Loucy (cell line): ENCODE data around the gene KCTD18.

Source experiments
- H2AFZ ChIP-seq: fragments of 200-600 bp; sonication (generic); 2 replicates; pipeline ENCODE4 v1.6.0; 2016; ENCODE audit warnings: antibody characterized with exemption, mild to moderate bottlenecking, low read length, moderate library complexity
- H3F3A ChIP-seq: fragments of 200-600 bp; 2 replicates; pipeline ENCODE4 v1.6.0; 2016; ENCODE audit warnings: antibody characterized with exemption, low read depth, mild to moderate bottlenecking
- H3K27me3 ChIP-seq: fragments of 200-600 bp; sonication (generic); 2 replicates; pipeline ENCODE4 v1.6.1; 2014; ENCODE audit warnings: low read length, mild to moderate bottlenecking; ENCODE audit not compliant: insufficient read depth, poor library complexity, severe bottlenecking
- H3K36me3 ChIP-seq: fragments of 200-600 bp; sonication (generic); 2 replicates; pipeline ENCODE4 v1.6.1; 2016; ENCODE audit warnings: low read length; ENCODE audit not compliant: insufficient read depth
- H3K4me1 ChIP-seq: fragments of 200-600 bp; sonication (generic); 2 replicates; pipeline ENCODE4 v1.5.1; 2014; ENCODE audit warnings: low read length, mild to moderate bottlenecking; ENCODE audit not compliant: insufficient read depth, poor library complexity, severe bottlenecking
- H3K4me2 ChIP-seq: fragments of 200-600 bp; sonication (generic); 2 replicates; pipeline ENCODE4 v1.6.0; 2014; ENCODE audit warnings: antibody characterized with exemption, low read length, low read depth, mild to moderate bottlenecking; ENCODE audit not compliant: poor library complexity, severe bottlenecking
- H3K4me3 ChIP-seq: fragments of 200-600 bp; sonication (generic); 2 replicates; pipeline ENCODE4 v1.5.1; 2014; ENCODE audit warnings: low read length, mild to moderate bottlenecking, mixed read lengths; ENCODE audit not compliant: poor library complexity, severe bottlenecking
- H3K79me2 ChIP-seq: fragments of 200-600 bp; sonication (generic); 2 replicates; pipeline ENCODE4 v1.6.1; 2014; ENCODE audit warnings: low read length; ENCODE audit not compliant: insufficient read depth
- H3K9ac ChIP-seq: fragments of 200-600 bp; sonication (generic); 2 replicates; pipeline ENCODE4 v1.6.0; 2014; ENCODE audit warnings: mild to moderate bottlenecking, low read depth, low read length, moderate library complexity; ENCODE audit not compliant: poor library complexity, severe bottlenecking
- H3K9me2 ChIP-seq: fragments of 200-600 bp; sonication (generic); replicated peaks from 2 replicates; pipeline ENCODE4 v1.6.1; 2016; ENCODE audit warnings: low read depth, low read length, mixed read lengths
- H3K9me3 ChIP-seq: fragments of 200-600 bp; sonication (generic); 2 replicates; pipeline ENCODE4 v1.6.1; 2014; ENCODE audit warnings: mild to moderate bottlenecking, antibody characterized with exemption, low read length, low read depth; ENCODE audit not compliant: insufficient read depth
- H4K20me1 ChIP-seq: fragments of 200-600 bp; sonication (generic); 2 replicates; pipeline ENCODE4 v1.6.0; 2014; ENCODE audit warnings: antibody characterized with exemption, low read length, mild to moderate bottlenecking; ENCODE audit not compliant: insufficient read depth, poor library complexity, severe bottlenecking
- CTCF ChIP-seq: fragments of 200-600 bp; sonication (generic); conservative IDR thresholded peaks from 2 replicates; pipeline ENCODE4 v1.5.1; 2014; ENCODE audit warnings: mild to moderate bottlenecking, antibody characterized with exemption, low read length
- EZH2phosphoT487 ChIP-seq: fragments of 200-600 bp; IDR thresholded peaks from 2 replicates; pipeline ENCODE4 v1.6.1; 2018; ENCODE audit warnings: antibody characterized with exemption, mild to moderate bottlenecking, moderate library complexity, borderline replicate concordance

Gene KCTD18

GRCh38 chr2:200509612-200510433, at the start of gene KCTD18:
TSS of gene KCTD18 (minus strand) at chr2:200510068. CDS start at chr2:200507016, 3,052 bp downstream.
- H3F3A ChIP-seq = no peaks in the 10 kb centered on the region
- H3K4me1 ChIP-seq = peaks cover 22% of the 10 kb centered on the region
- peaks cover 15% of the 10 kb centered on the region for H3K79me2 ChIP-seq
- peak within 1 kb of the TSS; percentile 86 for H3K4me3 ChIP-seq
- peak; percentile 64 for TF ChIP-seq CTCF
- no peak for TF ChIP-seq EZH2phosphoT487
- no peaks in the 10 kb centered on the region for H3K9me3 ChIP-seq
- H3K36me3 ChIP-seq = no peaks in the 10 kb centered on the region
- H3K9me2 ChIP-seq = no peaks in the 10 kb centered on the region
- peak within 1 kb of the TSS; percentile 93 for H2AFZ ChIP-seq
- H3K9ac ChIP-seq = peak within 1 kb of the TSS; percentile 93
- peak within 1 kb of the TSS; percentile 94 for H3K4me2 ChIP-seq
- H3K27me3 ChIP-seq = peaks cover 30% of the 10 kb centered on the region
- no peaks in the 10 kb centered on the region for H4K20me1 ChIP-seq

- H4K20me1 ChIP-seq = peaks cover 4% of the 10 kb centered on the region
- H3K4me2 ChIP-seq = no peak overlapping the region
- H3K4me1 ChIP-seq = peaks cover 5% of the 10 kb centered on the region
- no peak overlapping the region for H2AFZ ChIP-seq
- H3K9ac ChIP-seq = no peak overlapping the region
- no peaks in the 10 kb centered on the region for H3K27me3 ChIP-seq
- TF ChIP-seq CTCF = no peak
- TF ChIP-seq EZH2phosphoT487 = no peak
- no peak overlapping the region for H3K4me3 ChIP-seq
- peaks cover 18% of the 10 kb centered on the region; the same call in 1 of the 2 replicates for H3K79me2 ChIP-seq
- H3K9me3 ChIP-seq = peaks cover 14% of the 10 kb centered on the region; the same call in 1 of the 2 replicates
- H3F3A ChIP-seq = no peaks in the 10 kb centered on the region
- H3K9me2 ChIP-seq = no peaks in the 10 kb centered on the region
- peaks cover 93% of the 10 kb centered on the region for H3K36me3 ChIP-seq
Measured at GRCh38 chr2:200540793-200541192, 30.9 kb upstream of the KCTD18 start.

GRCh38 chr2:200538139-200538538, 28.3 kb upstream of the KCTD18 start:
- H3K4me3 ChIP-seq = no peak overlapping the region
- H2AFZ ChIP-seq = no peak overlapping the region
- no peaks in the 10 kb centered on the region for H3K9me2 ChIP-seq
- peaks cover 80% of the 10 kb centered on the region for H3K36me3 ChIP-seq
- no peaks in the 10 kb centered on the region for H3F3A ChIP-seq
- H3K4me2 ChIP-seq = no peak overlapping the region
- TF ChIP-seq CTCF (no peak), EZH2phosphoT487 (no peak)
- no peak overlapping the region for H3K9ac ChIP-seq
- H3K9me3 ChIP-seq = peaks cover 14% of the 10 kb centered on the region; the same call in 1 of the 2 replicates
- peaks cover 30% of the 10 kb centered on the region; the same call in 1 of the 2 replicates for H3K79me2 ChIP-seq
- peaks cover 17% of the 10 kb centered on the region for H3K4me1 ChIP-seq
- no peaks in the 10 kb centered on the region for H3K27me3 ChIP-seq
- peaks cover 4% of the 10 kb centered on the region for H4K20me1 ChIP-seq
